Activated CD8-positive, alpha-beta memory T cell treated with anti-CD3 and anti-CD28 coated beads for 36 hours (primary cell): ENCODE measurements around the gene NXNL1. TPM values are rescaled to one million over a fixed set of nuclear protein-coding genes. Genes with fewer than 3 reads are reported as not detected.

Experiments
- CTCF ChIA-PET: fragments of 350-600 bp; sonication (Branson Sonifier 250); formaldehyde crosslinking; loops from one replicate; lab custom pipeline; 2021; ENCODE audit warnings: antibody characterized with exemption; lab: Charles Lee
- POLR2A ChIA-PET: fragments of 350-600 bp; sonication (Branson Sonifier 250); formaldehyde crosslinking; loops from one replicate; lab custom pipeline; 2021; ENCODE audit warnings: antibody characterized with exemption; lab: Charles Lee
- total RNA-seq, 2 experiments: library from RNA; stranded (reverse); gene quantifications; one replicate each; pipeline ENCODE4 v1.2.3, GENCODE V29; 2021

Gene NXNL1
- total RNA-seq, 2 experiments from 2014 or later = not detected

DNA sequence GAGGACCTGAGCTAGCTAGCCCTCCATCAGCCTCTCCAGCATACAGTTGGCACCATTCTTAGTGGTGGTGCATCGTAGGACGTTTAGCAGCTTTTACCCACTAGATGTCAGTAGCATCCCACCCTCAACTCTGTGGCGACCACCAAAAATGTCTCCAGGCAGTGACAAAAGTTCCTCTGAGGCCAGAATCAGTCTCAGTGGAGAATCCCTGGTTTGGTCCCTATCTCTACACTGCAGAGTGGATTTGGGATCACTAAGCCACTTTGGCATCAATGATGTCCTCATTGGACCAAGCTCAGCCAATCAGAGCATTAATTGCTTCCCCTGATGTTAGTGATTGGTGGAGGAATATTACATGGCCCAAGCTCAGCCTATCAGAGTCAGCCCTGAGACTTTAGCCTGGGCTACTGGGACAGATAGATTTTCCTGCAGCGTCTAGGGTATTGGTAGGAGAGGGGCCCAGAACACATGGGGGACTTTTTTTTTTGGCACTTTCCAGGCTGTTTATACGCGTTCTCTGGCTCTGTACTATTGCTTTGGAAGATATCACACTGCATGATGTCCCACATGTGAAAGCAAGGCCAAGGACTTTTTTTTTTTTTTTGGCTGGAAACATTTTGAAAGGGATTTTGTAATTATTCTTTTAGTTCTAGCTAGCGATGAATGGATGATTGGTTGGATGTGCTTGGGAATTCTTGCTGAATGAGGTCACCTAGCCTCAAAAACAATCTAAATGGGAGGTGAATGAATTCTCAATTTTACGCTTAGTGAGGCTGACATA is 19.3 kb downstream of the NXNL1 start:
- ChIA-PET CTCF (interaction anchor here (0.5 to 1.3 kb wide), 9 partner anchors 8 to 81 kb away, joined by 3 to 7 read pairs (median 4); partner anchors contain the start of gene SLC27A1), POLR2A (no interaction called here)

DNA sequence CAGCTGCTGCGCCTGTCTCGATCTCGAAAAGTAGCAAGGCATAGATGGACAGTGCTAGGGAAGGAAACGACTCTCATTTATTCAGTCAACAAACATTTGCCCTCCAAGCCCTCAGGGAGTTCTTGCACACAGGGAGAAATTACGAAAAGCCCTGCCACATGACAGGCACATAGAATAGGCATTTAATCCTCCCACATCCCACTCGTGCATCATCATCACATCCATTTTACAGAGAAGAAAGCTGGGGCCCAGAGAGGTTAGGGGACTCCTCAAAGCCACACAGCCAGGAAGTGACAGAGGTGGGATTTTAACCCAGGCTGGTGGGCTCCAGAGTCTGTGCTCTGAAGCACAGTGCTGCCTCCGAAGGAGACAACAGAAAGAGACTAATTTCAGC is 23.9 kb downstream of the NXNL1 start:
- ChIA-PET POLR2A (no interaction called here), CTCF (interaction anchor here (0.6 to 1.7 kb wide), 2 partner anchors 8 to 31 kb away, joined by 4 read pairs; no protein-coding TSS in a partner anchor)

DNA sequence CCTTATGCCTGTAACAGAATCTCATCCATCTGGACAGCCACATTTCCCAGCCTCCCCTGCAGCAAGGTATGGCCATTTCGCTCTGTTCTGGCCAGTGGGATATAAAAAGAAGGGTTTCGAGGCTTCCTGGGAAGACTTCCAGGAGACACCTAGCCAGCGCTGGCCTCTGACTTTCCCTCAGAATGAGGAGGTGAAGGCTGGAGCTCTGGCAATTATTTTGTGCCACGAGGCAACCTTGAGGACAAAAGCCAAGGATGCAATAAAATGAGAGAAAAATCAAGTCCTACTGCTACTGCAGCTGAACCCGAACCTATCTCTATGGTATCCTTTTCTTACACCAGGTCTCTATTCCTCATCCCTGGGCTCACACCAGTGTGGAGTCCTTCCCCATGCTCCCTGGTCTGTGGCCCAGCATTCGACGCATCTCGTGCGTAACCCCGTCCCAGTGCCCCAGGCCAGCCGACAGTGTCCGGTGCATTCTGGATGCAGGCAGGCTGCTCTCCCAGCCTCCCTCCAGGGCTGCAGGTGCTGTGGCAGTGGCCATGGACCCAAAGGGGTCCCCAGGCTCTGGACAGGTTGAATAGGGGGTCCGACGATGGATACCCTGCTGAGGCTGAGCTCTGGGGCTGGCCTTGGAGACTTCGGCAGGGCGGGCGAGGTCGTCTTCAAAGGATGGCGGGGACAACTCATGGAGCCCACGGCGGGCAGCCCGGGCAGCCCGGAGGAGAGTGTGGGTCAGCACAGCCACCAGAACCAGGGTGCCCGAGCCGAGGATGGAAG is 24.4 kb downstream of the NXNL1 start:
- ChIA-PET POLR2A (no interaction called here), CTCF (interaction anchor here (0.6 to 1.7 kb wide), 2 partner anchors 8 to 32 kb away, joined by 4 read pairs; no protein-coding TSS in a partner anchor)

DNA sequence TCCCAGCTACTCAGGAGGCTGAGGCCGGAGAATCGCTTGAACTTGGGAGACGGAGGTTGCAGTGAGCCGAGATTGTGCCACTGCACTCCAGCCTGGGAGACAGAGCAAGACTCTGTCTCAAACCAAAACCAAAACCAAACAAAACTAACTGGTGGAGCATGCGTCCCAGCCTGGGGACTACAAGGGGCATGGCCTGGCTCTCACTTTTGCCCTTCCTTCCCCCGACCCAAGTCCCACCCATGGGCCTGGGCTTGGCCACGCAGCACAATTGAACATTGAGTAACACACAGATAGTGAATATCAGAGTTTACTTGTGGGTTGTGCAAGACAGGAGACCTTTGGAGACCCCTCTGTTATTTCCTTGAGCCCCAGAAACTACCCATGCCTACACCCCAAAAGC is 25.5 kb downstream of the NXNL1 start:
- CTCF ChIA-PET = no interaction called here
- POLR2A ChIA-PET = no interaction called here

DNA sequence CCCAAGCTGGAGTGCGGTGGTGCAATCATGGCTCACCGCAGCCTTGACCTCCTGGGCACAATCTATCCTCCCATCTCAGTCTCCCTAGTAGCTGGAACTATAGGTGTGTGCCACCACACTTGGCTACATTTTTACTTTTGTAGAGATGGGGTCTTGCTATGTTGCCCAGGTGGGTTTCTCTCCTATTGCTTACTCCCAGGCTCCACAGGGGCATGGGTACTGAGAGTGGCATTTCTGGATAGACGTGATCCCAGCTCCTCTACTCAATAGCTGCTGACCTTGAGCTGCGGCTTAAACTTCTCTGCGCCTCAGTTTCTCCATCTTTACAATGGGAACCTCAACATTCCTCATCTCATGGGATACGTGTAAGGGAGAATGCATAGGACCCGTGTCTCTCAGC is 29.3 kb downstream of the NXNL1 start:
- CTCF ChIA-PET = interaction anchor here (0.6 kb wide), 1 partner anchor 737 kb away, joined by 5 read pairs; no protein-coding TSS in a partner anchor
- POLR2A ChIA-PET = no interaction called here

DNA sequence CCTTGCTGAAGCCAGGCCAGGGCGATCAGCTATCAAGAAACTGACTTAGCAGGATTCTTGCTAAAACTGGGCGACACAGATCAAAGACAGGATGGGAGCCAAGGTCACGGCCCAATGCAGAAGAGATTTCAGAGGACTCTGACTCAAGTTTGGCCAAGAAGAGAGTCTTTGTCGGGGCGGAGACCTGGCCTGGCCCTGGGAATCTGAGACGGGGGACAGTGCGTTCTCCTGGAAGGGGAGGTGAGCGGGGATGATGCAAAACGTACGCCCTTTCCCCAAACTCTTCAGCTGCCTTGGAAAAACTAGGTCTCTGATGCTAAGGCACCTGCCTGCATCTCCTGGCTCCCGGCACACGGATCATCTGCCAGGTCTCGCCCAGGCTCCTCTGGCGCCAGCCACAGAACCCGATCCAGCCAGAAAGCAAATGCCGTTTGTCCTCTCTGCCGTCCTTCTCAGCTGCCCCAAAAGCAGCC is 31.0 kb downstream of the NXNL1 start:
- ChIA-PET CTCF (interaction anchor here (0.6 to 1.2 kb wide), 4 partner anchors 19 to 309 kb away, joined by 3 to 5 read pairs (median 3); no protein-coding TSS in a partner anchor), POLR2A (interaction anchor here (0.6 kb wide), 2 partner anchors 10 to 23 kb away, joined by 4 to 9 read pairs; partner anchors contain the start of gene MVB12A)

DNA sequence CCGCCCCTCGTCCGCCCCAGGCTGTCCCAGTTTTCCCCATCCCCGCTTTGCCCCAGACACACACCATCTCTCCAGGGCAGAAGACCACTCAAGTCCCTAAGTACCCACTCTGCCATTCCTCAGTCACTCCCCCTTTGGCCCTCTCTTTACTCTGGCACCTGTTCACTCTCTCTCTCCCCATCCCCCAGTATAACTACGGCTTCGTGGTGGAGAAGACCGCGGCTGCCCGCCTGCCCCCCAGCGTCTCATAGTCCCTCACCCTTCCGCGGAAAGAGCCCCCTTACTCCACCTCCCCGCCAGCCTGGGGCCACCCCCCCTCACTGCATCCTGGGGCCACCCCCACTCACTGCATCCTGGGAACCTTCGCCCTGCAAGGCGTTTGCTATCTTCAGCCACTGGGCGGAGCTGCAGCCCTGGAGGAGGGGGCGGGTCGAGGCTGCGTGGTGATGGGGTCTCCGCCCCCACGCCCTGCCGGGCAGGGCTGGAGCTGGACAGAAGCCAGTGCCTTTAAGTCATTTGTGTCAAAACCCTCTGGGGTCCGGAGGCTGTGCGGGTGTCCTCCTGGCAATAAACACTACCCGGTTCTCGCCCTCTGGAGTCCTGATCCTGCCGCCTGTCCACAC is 35.9 kb downstream of the NXNL1 start:
- ChIA-PET POLR2A (no interaction called here), CTCF (interaction anchor here (0.8 to 1.2 kb wide), 2 partner anchors 71 to 1875 kb away, joined by 3 read pairs; no protein-coding TSS in a partner anchor)

DNA sequence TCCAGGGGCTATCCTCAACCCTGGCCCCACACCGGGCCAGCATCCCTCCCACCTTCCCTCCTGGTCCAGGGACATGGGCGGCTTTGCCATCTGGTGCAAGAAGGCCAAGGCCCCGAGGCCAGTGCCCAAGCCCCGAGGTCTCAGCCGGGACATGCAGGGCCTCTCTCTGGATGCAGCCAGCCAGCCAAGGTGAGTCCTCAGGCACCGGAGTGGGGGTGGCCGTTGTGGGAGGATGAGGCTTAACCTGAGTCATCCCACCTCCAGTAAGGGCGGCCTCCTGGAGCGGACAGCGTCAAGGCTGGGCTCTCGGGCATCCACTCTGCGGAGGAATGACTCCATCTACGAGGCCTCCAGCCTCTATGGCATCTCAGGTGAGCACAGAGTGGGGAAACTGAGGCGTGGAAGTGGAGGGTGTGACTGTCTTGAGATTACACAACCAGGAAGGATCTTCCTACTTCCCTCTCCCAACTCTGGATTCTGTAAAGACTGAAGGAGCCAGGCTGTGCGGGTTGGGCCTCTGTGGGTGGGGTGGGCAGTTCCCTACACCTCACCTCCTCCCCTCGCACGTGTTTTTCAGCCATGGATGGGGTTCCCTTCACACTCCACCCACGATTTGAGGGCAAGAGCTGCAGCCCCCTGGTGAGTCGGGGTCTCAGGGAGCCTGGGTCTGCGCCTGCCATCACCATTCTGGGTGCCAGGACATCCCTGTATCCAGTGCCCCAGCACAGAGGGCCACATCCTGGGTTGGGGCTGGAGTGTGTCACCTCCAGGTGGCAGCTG is 37.1 kb downstream of the NXNL1 start:
- POLR2A ChIA-PET = no interaction called here

DNA sequence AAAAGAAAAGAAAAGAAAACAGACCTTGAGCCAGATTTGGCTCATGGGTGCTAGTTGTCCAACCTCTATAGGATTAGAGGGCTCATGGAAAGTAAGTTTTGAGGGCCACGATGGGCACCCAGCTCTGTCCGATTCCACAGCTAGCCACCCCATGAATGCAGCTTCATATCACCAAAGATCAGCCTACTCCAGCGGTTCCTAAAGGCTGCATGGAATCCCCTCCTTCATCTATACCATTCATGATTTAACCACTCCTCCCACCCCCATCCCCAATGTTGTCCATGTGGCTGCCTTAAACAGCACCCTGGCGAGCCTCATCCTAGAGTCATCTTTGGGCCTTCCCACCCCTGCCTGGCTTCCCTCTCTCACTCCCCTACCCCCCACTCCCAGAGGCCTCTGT is 38.8 kb downstream of the NXNL1 start:
- CTCF ChIA-PET = no interaction called here

More for the DNA sequence above, 37.1 kb downstream of the NXNL1 start:
- CTCF ChIA-PET = interaction anchor here (1.2 kb wide), 1 partner anchor 72 kb away, joined by 3 read pairs; no protein-coding TSS in a partner anchor

DNA sequence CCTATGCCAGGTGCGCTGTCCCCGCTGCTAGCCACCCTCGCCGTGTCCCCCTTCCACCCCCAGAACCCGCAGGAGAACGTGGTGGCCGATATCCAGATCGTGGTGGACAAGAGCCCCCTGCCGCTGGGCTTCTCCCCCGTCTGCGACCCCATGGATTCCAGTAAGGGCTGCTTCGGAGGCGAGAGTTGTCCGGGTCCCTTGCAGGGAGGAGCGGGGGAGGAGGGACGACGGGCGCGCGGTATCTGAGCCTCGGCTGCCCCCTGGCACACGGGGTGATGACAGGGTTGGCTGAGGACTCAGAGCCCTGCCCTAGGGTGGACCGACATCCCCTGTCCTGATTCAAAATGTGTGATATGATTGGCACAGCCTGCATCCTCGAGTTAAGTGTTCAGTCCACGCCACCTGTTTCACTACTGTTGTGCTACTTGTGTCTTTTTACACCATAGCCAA is 40.2 kb downstream of the NXNL1 start:
- CTCF ChIA-PET = no interaction called here
- POLR2A ChIA-PET = interaction anchor here (0.6 kb wide), 1 partner anchor 38 kb away, joined by 3 read pairs; no protein-coding TSS in a partner anchor

More for the DNA sequence above, 38.8 kb downstream of the NXNL1 start:
- POLR2A ChIA-PET = no interaction called here

DNA sequence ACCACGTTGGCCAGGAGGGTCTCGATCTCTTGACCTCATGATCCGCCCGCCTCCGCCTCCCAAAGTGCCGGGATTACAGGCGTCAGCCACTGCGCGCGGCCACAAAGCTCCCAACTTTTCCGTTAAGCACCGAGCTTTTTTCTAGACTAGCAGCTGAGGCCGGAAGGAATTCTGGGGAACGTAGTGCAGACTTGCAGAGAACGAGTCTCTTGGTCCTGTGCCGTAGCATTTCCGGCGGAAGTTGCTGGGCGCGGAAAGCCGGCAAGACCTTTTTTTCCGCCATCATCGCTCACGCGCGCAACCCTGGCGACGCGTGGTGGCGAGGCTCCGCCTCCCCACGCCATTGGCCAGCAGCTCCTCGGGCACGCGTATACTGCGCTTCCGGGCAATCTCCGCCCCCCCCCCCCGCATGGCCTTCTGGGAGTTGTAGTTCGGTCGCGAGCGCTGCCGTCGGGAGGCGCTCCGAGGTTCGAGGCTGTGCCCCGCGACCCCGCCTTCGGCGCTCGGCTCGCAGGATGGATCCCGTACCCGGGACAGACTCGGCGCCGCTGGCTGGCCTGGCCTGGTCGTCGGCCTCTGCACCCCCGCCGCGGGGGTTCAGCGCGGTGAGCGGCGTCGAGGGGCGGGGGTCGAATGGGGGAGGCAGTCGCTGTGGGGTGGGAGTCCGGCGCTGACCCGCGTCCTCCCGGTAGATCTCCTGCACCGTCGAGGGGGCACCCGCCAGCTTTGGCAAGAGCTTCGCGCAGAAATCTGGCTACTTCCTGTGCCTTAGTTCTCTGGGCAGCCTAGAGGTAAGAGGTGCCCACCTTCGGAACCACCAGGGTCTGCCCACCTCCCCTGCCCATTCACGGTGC is 40.9 kb downstream of the NXNL1 start, which contains the start of gene MVB12A:
Gene MVB12A (plus strand): TSS at position 427 of the 854 bp plus-strand sequence. CDS start 89 bp downstream, at position 516.
- CTCF ChIA-PET = interaction anchor here (0.5 to 1.3 kb wide), 5 partner anchors 11 to 152 kb away, joined by 3 read pairs; partner anchors contain the start of gene BABAM1
- POLR2A ChIA-PET = interaction anchor here (0.5 to 1.1 kb wide), 6 partner anchors 10 to 204 kb away, joined by 3 to 5 read pairs (median 3); partner anchors contain the start of gene USE1

DNA sequence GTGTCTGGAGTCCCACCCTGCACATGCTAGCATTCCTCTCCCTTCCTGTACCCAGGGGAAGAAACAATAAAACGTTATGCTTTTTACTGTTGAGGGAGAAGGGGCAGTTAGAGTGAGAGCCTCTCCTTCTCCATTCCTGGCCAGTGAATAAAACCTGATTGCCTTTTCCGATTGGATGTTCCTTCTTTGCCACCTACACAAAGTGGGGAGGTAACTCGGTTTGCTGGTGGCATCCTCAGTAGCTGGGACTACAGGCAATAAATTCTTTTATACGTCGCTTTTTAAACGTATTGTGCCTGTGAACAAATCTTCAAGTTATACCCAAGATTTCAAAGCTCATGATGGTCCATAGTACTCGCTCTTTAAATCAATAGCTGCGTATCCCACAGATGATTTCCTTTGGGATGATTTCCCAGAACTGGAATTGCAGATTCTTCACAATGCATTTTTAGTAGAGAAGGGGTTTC is 41.5 kb downstream of the NXNL1 start:
- POLR2A ChIA-PET = interaction anchor here (0.5 to 1.1 kb wide), 6 partner anchors 11 to 204 kb away, joined by 3 to 5 read pairs (median 3); partner anchors contain the start of gene USE1
- CTCF ChIA-PET = interaction anchor here (1.0 to 1.3 kb wide), 4 partner anchors 10 to 152 kb away, joined by 3 read pairs; partner anchors contain the start of gene BABAM1

DNA sequence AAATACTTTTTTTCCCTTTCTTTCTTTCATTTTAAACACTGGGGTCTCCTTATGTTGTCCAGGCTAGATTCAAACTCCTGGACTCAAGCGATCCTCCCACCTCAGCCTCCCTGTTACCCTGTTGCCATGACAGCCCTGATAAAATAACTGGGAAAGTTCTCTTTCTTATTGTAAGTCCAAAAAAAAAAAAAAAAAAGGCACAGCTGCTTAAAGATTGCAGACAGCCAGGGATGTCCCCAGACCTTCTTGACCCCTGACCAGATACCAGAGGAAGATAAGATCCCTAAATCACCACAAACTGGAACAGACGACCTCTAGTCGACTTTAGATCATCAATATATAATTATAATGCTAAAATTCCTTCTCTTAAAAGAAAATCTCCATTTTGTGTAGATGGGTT is 42.0 kb downstream of the NXNL1 start:
- CTCF ChIA-PET = interaction anchor here (1.0 to 1.3 kb wide), 2 partner anchors 10 to 78 kb away, joined by 3 read pairs; no protein-coding TSS in a partner anchor
- POLR2A ChIA-PET = interaction anchor here (0.6 to 1.1 kb wide), 2 partner anchors 83 to 203 kb away, joined by 3 read pairs; partner anchors contain the start of gene USE1

DNA sequence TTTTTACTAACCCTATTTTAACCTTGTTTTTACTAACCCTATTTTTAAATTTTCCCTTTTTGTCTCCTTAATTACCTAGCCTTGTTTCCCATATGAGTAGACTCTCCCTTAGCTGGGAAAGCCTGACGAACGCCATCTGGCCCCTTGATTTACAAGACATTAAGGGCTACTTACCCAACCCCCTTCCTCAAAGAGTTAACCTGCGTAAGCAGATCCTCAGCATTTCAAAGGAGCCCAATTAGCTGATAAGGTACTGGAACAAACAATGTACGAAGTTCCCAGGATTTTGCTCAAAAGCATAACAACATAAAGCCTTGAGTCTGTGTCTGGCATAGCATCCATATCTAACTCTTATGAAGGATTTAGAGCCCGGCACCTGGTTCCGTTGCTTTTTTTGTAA is 45.6 kb downstream of the NXNL1 start:
- ChIA-PET CTCF (interaction anchor here (1.2 kb wide), 1 partner anchor 327 kb away, joined by 3 read pairs; no protein-coding TSS in a partner anchor), POLR2A (no interaction called here)

DNA sequence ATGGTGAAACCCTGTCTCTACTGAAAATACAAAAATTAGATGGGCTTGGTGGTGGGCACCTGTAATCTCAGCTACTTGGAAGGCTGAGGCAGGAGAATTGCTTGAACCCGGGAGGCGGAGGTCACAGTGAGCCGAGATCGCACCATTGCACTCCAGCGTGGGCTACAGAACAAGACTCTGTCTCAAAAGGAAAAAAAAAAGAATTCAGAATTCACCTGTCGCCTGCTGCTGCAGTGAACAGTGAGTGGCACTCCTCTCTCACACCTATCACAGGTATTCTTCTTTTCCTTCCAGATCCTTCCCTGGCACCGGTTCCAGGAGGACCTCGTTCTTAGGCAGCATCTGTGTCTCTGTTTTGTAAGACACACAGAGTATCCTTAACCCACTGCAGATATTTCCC is 46.6 kb downstream of the NXNL1 start:
- CTCF ChIA-PET = no interaction called here
- POLR2A ChIA-PET = no interaction called here

DNA sequence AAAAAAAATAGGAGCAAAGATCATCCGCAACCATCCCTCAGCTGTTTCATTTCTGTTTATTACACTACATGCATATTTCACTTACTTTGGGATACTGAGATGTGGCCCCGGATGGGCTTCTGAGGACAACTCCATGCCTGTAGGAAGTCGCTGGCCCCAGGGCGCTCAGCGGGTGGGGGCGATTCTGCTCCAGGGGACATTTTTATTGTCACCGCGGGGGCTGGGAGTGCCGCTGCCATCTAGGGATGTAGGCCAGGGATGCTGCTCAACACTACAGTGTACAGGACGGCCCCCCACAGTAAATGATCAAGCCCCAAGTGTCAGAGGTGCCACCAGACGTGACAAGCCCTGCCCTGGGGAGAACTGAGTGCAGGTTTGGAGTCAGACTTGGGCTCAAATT is 48.9 kb downstream of the NXNL1 start:
- ChIA-PET CTCF (interaction anchor here (1.0 kb wide), 1 partner anchor 12 kb away, joined by 5 read pairs; no protein-coding TSS in a partner anchor), POLR2A (no interaction called here)
